ENCODE measurements around the gene UBXN4. TPM values are rescaled to one million over a fixed set of nuclear protein-coding genes. Genes with fewer than 3 reads are reported as not detected.

The UBXN4 gene
- total RNA-seq, 1 experiment from 2014 or later = 65.4 TPM

- no peak overlapping the region for H3K9ac ChIP-seq (ENCODE audit: extremely low read depth, insufficient read length, low read length)
- no peak overlapping the region for H4K5ac ChIP-seq (ENCODE audit: insufficient read length, low read depth, low read length)
- Mint-ChIP-seq H3K4me3 (no peak overlapping the region), H3K27me3 (ENCODE audit: low read depth) (no peaks in the 10 kb centered on the region; the same call in 1 of the 2 replicates), H3K4me1 (peaks cover 7 to 12% of the 10 kb centered on the region in 2 experiments; a peak in 3 of 4 replicates), H3K27ac (no peak overlapping the region; a peak in 1 of 7 replicates), H3K36me3 (ENCODE audit: insufficient read depth in 1 of 3, low read depth in 3 of 3) (peaks cover 3 to 8% (median 4%) of the 10 kb centered on the region in 3 experiments; a peak in 3 of 7 replicates), H3K9me3 (no peaks in the 10 kb centered on the region)
- H3T11ph ChIP-seq (ENCODE audit: low read length) = no peak overlapping the region
- H3K23me2 ChIP-seq (ENCODE audit: insufficient read length, low read depth, low read length, poor library complexity, severe bottlenecking) = no peaks in the 10 kb centered on the region
- H3K14ac ChIP-seq (ENCODE audit: insufficient read depth, low read length) = no peak overlapping the region
- H3K79me1 ChIP-seq (ENCODE audit: insufficient read depth, low read depth, low read length, poor library complexity, severe bottlenecking) = no peaks in the 10 kb centered on the region
- no peak overlapping the region for H2BK15ac ChIP-seq (ENCODE audit: low read depth, low read length)
- H2BK12ac ChIP-seq (ENCODE audit: insufficient read length, low read depth, low read length) = no peak overlapping the region
- no peak overlapping the region for H3K4me2 ChIP-seq (ENCODE audit: insufficient read depth, insufficient read length, low read length)
- no peaks in the 10 kb centered on the region for H3K79me2 ChIP-seq (ENCODE audit: insufficient read depth, low read length)
- no peak overlapping the region for H3K23ac ChIP-seq (ENCODE audit: insufficient read length, low read depth, low read length)
- H4K20me1 ChIP-seq (ENCODE audit: control insufficient read depth, insufficient read depth, insufficient read length) = no peaks in the 10 kb centered on the region
- H3K9me3 ChIP-seq (ENCODE audit: control insufficient read depth, low read depth, low read length) = no peaks in the 10 kb centered on the region
- no peaks in the 10 kb centered on the region for H3K27me3 ChIP-seq (ENCODE audit: insufficient read depth, low read length)
- TF ChIP-seq CTCF (conservative IDR thresholded peaks at IDR 0.05) = no peak
- H3K4ac ChIP-seq (ENCODE audit: low read depth, low read length) = no peak overlapping the region
- no peak overlapping the region for H4K8ac ChIP-seq (replicated peaks; ENCODE audit: insufficient read length, low read depth, low read length)
- no peak overlapping the region for H3K27ac ChIP-seq (ENCODE audit: insufficient read length, low read depth, low read length)
- no peak overlapping the region for H2BK5ac ChIP-seq (ENCODE audit: insufficient read length, low read length)
- no peak overlapping the region for H2AFZ ChIP-seq (ENCODE audit: low read length)
- H2AK5ac ChIP-seq (ENCODE audit: insufficient read length, low read length) = no peak overlapping the region
- no peak for DNase-seq
- H4K91ac ChIP-seq (ENCODE audit: insufficient read length, low read depth, low read length) = no peak overlapping the region
- no peak overlapping the region for H2BK20ac ChIP-seq (ENCODE audit: low read depth, low read length, poor library complexity, severe bottlenecking)
- WGBS (ENCODE audit: extremely low coverage, insufficient read length, low lambda C conversion rate) = no CpG with 5 or more reads among the region's 2 CpGs
- H3K4me1 ChIP-seq (ENCODE audit: insufficient read depth, low read length) = no peaks in the 10 kb centered on the region
- no peak overlapping the region for H3K18ac ChIP-seq (ENCODE audit: insufficient read length, low read depth, low read length)
- H2BK120ac ChIP-seq (ENCODE audit: low read depth, low read length, poor library complexity, severe bottlenecking) = no peak overlapping the region
- H3K56ac ChIP-seq (ENCODE audit: insufficient read length, low read depth, low read length) = no peak overlapping the region
Observed at GRCh38 chr2:135791418-135792190, 49.9 kb downstream of the UBXN4 start.

Data from H9 (cell line).